Astrocyte (in vitro differentiated cells and primary cell): ENCODE results near the gene TMPRSS3.

Experiments
- CTCF ChIP-seq: IDR thresholded peaks from 2 replicates; pipeline ENCODE4 v1.5.1; 2011; ENCODE audit warnings: low read depth, mild to moderate bottlenecking, inconsistent platforms, low read length, moderate library complexity; ENCODE audit not compliant: insufficient read depth
- EZH2 ChIP-seq: IDR thresholded peaks from 2 replicates; pipeline ENCODE4 v1.6.1; 2012; ENCODE audit warnings: mild to moderate bottlenecking, low read length, inconsistent platforms; ENCODE audit not compliant: insufficient read depth

- TF ChIP-seq CTCF: no peak
- no peak for TF ChIP-seq EZH2
Measured at GRCh38 chr21:42350927-42351426, 44.9 kb downstream of the TMPRSS3 start, which contains the start of gene TFF2.
